CD14-positive monocyte (primary cell): Measurements from ENCODE around the gene SCN2A. TPM values are rescaled to one million over a fixed set of nuclear protein-coding genes. Genes with fewer than 3 reads are reported as not detected.

Source experiments
- DNase-seq, 3 donors: peaks; one replicate each; pipeline ENCODE4 v3.0.0-alpha.2; 2011 to 2022
- H2AFZ ChIP-seq: 2 replicates; pipeline ENCODE4 v1.6.0; 2012; ENCODE audit warnings: mild to moderate bottlenecking, low read depth, low read length, inconsistent platforms; ENCODE audit not compliant: insufficient read depth, poor library complexity, severe bottlenecking
- H3K27ac ChIP-seq, 2 donors: 1 replicate in 1 of 2; 2 replicates in 1 of 2; pipeline ENCODE4 v1.5.1; 2012 to 2013; ENCODE audit warnings: low read length in 2 of 2, control low read depth in 1 of 2, inconsistent platforms in 1 of 2, low read depth in 1 of 2, mild to moderate bottlenecking in 1 of 2
- H3K27me3 ChIP-seq, 2 donors: one replicate each; pipeline versions ENCODE4 v1.6.0 to v1.6.1; 2011 to 2013; ENCODE audit warnings: low read length in 2 of 2; ENCODE audit not compliant: control insufficient read depth in 2 of 2, insufficient read depth in 2 of 2
- H3K36me3 ChIP-seq, 2 donors: replicated peaks in 1 of 2; 1 replicate in 1 of 2; 2 replicates in 1 of 2; pipeline versions ENCODE4 v1.5.1 to v1.6.1; 2012 to 2013; ENCODE audit warnings: low read length in 2 of 2, control low read depth in 1 of 2, inconsistent platforms in 1 of 2, mild to moderate bottlenecking in 1 of 2; ENCODE audit not compliant: insufficient read depth in 2 of 2, control insufficient read depth in 1 of 2
- H3K4me1 ChIP-seq, 2 donors: 1 replicate in 1 of 2; 2 replicates in 1 of 2; pipeline versions ENCODE4 v1.5.1 to v1.6.1; 2012 to 2013; ENCODE audit warnings: low read length in 2 of 2, control low read depth in 1 of 2, inconsistent platforms in 1 of 2, mild to moderate bottlenecking in 1 of 2, moderate library complexity in 1 of 2; ENCODE audit not compliant: insufficient read depth in 2 of 2, control insufficient read depth in 1 of 2
- H3K4me2 ChIP-seq: replicated peaks from 2 replicates; pipeline ENCODE3; 2012; ENCODE audit warnings: low read length, moderate library complexity, mild to moderate bottlenecking; ENCODE audit not compliant: poor library complexity, severe bottlenecking; ENCODE audit errors: extremely low read depth
- H3K4me3 ChIP-seq, 3 experiments: fragments of 200-600 bp in 1 of 3; sonication (generic) in 1 of 3; replicated peaks in 1 of 3; 1 replicate in 2 of 3; 2 replicates in 1 of 3; pipeline ENCODE4 v1.5.1; 2011 to 2013; ENCODE audit warnings: low read length in 3 of 3, mild to moderate bottlenecking in 3 of 3, control low read depth in 2 of 3, low read depth in 2 of 3, inconsistent platforms in 1 of 3, moderate library complexity in 1 of 3
- H3K79me2 ChIP-seq: 2 replicates; pipeline ENCODE4 v1.6.0; 2012; ENCODE audit warnings: mild to moderate bottlenecking, control low read depth, inconsistent platforms, low read length, moderate library complexity; ENCODE audit not compliant: insufficient read depth
- H3K9ac ChIP-seq: 2 replicates; pipeline ENCODE4 v1.6.0; 2017; ENCODE audit warnings: low read length, mild to moderate bottlenecking; ENCODE audit not compliant: insufficient read depth, poor library complexity, severe bottlenecking
- H3K9me3 ChIP-seq, 2 donors: replicated peaks in 1 of 2; 1 replicate in 1 of 2; 2 replicates in 1 of 2; pipeline versions ENCODE4 v1.5.1 to v1.6.1; 2012 to 2013; ENCODE audit warnings: low read length in 2 of 2, control low read depth in 1 of 2; ENCODE audit not compliant: control insufficient read depth in 1 of 2, insufficient read depth in 1 of 2
- H4K20me1 ChIP-seq: 2 replicates; pipeline ENCODE4 v1.6.0; 2012; ENCODE audit warnings: mild to moderate bottlenecking, low read length, control low read depth, moderate library complexity; ENCODE audit not compliant: insufficient read depth
- H3K27ac Mint-ChIP-seq, 7 donors: one replicate each; pipeline ENCODE4 v1.8.0; 2020; ENCODE audit warnings: mild to moderate bottlenecking in 7 of 7, mixed read lengths in 7 of 7, moderate library complexity in 6 of 7, inconsistent platforms in 2 of 7
- H3K27me3 Mint-ChIP-seq, 3 donors: one replicate each; pipeline ENCODE4 v1.8.0; 2021 to 2022; ENCODE audit warnings: low read depth in 3 of 3, mild to moderate bottlenecking in 3 of 3, mixed read lengths in 3 of 3, moderate library complexity in 3 of 3, inconsistent platforms in 1 of 3
- H3K36me3 Mint-ChIP-seq, 2 donors: one replicate each; pipeline ENCODE4 v1.8.0; 2020; ENCODE audit warnings: mixed read lengths in 2 of 2, inconsistent platforms in 1 of 2, mild to moderate bottlenecking in 1 of 2
- H3K4me1 Mint-ChIP-seq: one replicate; pipeline ENCODE4 v1.8.0; 2020; ENCODE audit warnings: mild to moderate bottlenecking, mixed read lengths
- H3K4me3 Mint-ChIP-seq, 2 donors: one replicate each; pipeline ENCODE4 v1.8.0; 2020; ENCODE audit warnings: mild to moderate bottlenecking in 2 of 2, mixed read lengths in 2 of 2, moderate library complexity in 1 of 2
- H3K9me3 Mint-ChIP-seq, 7 donors: one replicate each; pipeline ENCODE4 v1.8.0; 2020 to 2022; ENCODE audit warnings: mixed read lengths in 7 of 7, mild to moderate bottlenecking in 6 of 7, moderate library complexity in 6 of 7, inconsistent platforms in 2 of 7
- CTCF ChIP-seq: fragments of 200-600 bp; IDR thresholded peaks from one replicate; pipeline ENCODE4 v1.8.0; 2022; ENCODE audit warnings: antibody characterized with exemption, mild to moderate bottlenecking
- WGBS: methylation state at CpG from one replicate; pipeline ENCODE4 v1.1.5; 2013; ENCODE audit warnings: missing lambda C conversion rate; ENCODE audit not compliant: insufficient coverage; 5-methylcytosine and 5-hydroxymethylcytosine counted together
- intact Hi-C, 2 donors: fragments of 100-400 bp; cut with micrococcal nuclease; formaldehyde crosslinking; loops; one replicate each; pipeline versions ENCODE4 v1.15.0 to v1.15.1; 2023
- polyA plus RNA-seq, 3 donors: library from polyadenylated mRNA; depleted of rRNA in 1 of 3; unstranded in 2 of 3; stranded (reverse) in 1 of 3; fragments of 300-500 nt in 2 of 3; fragments of >200 nt in 1 of 3; fragmentation: Illumina TruSeq in 2 of 3; gene quantifications; 1 replicate in 2 of 3; 2 replicates in 1 of 3; pipeline ENCODE4 v1.2.3, GENCODE V29; 2012 to 2021

SCN2A gene
- polyA plus RNA-seq, 3 donors, result not detected

GRCh38 chr2:165219481-165219880, 19.7 kb upstream of the SCN2A start:
- Histone ChIP-seq H3K9ac (no peak overlapping the region), H3K79me2 (no peaks in the 10 kb centered on the region), H3K36me3 (no peaks in the 10 kb centered on the region), H3K27me3 (no peaks in the 10 kb centered on the region), H3K27ac (no peak overlapping the region), H3K4me3 (no peak overlapping the region), H3K9me3 (no peaks in the 10 kb centered on the region), H2AFZ (no peak overlapping the region), H3K4me2 (no peak overlapping the region), H3K4me1 (no peaks in the 10 kb centered on the region), H4K20me1 (no peaks in the 10 kb centered on the region)
- Mint-ChIP-seq H3K4me3 (no peak overlapping the region), H3K4me1 (no peaks in the 10 kb centered on the region), H3K27ac (peak overlapping the region in 1 of 7 donors; percentile 23), H3K9me3 (peaks cover 0 to 5% (median 0%) of the 10 kb centered on the region in 7 donors), H3K36me3 (no peaks in the 10 kb centered on the region), H3K27me3 (peaks cover 0 to 2% (median 0%) of the 10 kb centered on the region in 3 donors)
- 95% methylated on average over 3 of the region's 3 CpGs for WGBS
- TF ChIP-seq CTCF, result no peak
- DNase-seq, result no peak
- intact Hi-C loops, result no loop called here

DNA sequence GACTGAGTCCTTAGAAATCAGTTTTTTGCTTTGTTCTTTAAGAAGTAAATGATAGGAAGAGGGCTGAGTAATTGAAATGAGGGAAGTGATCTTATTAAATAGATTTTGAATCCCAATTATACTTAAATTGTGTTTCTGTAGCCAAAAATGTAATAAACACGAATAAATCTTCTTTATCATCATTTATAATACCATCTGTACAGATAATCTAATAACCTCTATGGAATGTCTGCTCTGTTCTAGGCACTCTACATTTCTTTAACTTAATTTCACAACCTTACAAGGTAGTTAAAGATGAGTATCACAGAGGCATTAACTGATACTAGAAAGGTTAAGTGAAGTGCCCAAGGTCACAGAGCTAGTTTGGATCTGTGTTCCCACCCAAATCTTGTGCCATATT, 14.3 kb upstream of the SCN2A start:
- no peaks in the 10 kb centered on the region for H3K9me3 ChIP-seq
- H3K4me2 ChIP-seq, result no peak overlapping the region
- DNase-seq, result no peak
- H3K27ac Mint-ChIP-seq, result no peak overlapping the region
- no peak overlapping the region for H3K9ac ChIP-seq
- no peaks in the 10 kb centered on the region for H3K27me3 ChIP-seq
- peaks cover 0 to 3% (median 0%) of the 10 kb centered on the region in 7 donors for H3K9me3 Mint-ChIP-seq
- no peaks in the 10 kb centered on the region for H3K4me1 Mint-ChIP-seq
- H3K36me3 ChIP-seq, result no peaks in the 10 kb centered on the region
- no peak for TF ChIP-seq CTCF
- no peak overlapping the region for H3K4me3 Mint-ChIP-seq
- H3K79me2 ChIP-seq, result no peaks in the 10 kb centered on the region
- H3K36me3 Mint-ChIP-seq, result no peaks in the 10 kb centered on the region
- no peaks in the 10 kb centered on the region for H4K20me1 ChIP-seq
- H3K4me3 ChIP-seq, result no peak overlapping the region
- intact Hi-C loops, result no loop called here
- WGBS, result no CpG with 5 or more reads among the region's 1 CpG
- H3K27me3 Mint-ChIP-seq, result peaks cover 0 to 2% (median 0%) of the 10 kb centered on the region in 3 donors
- no peak overlapping the region for H2AFZ ChIP-seq
- H3K4me1 ChIP-seq, result no peaks in the 10 kb centered on the region
- no peak overlapping the region for H3K27ac ChIP-seq
